Measurements from ENCODE around the gene JPT2. TPM values are rescaled to one million over a fixed set of nuclear protein-coding genes. Genes with fewer than 3 reads are reported as not detected.

Gene JPT2
- total and polyA plus RNA-seq, 4 experiments from 2014 or later, result 4.8 to 43.1 (median 24.4) TPM

GRCh38 chr16:1674306-1674705, 3.8 kb upstream of the JPT2 start:
- H3K36me3 Mint-ChIP-seq, result peaks cover 29 to 62% of the 10 kb centered on the region in 2 donors
- no peak overlapping the region for H3K27ac ChIP-seq (ENCODE audit: low read depth, low read length)
- no peak overlapping the region for H3K27ac Mint-ChIP-seq
- H3K4me1 Mint-ChIP-seq, result peaks cover 5 to 23% (median 15%) of the 10 kb centered on the region in 4 donors
- intact Hi-C loops (cut with micrococcal nuclease), result no loop called here
- H3K27me3 Mint-ChIP-seq, result no peaks in the 10 kb centered on the region
- H3K4me1 ChIP-seq (ENCODE audit: insufficient read depth, low read length), result peaks cover 15% of the 10 kb centered on the region
- no peaks in the 10 kb centered on the region for H3K9me3 ChIP-seq (ENCODE audit: control insufficient read depth in 1 of 2, low read length in 2 of 2)
- ChIA-PET CTCF (ENCODE audit: partially characterized antibody) (no interaction called here), POLR2A (ENCODE audit: partially characterized antibody) (interaction anchor here (0.6 to 4.9 kb wide), 3 partner anchors 31 to 1207 kb away, joined by 3 to 75 read pairs (median 4); partner anchors contain the start of gene MAPK8IP3)
- H3K4me3 Mint-ChIP-seq, result no peak overlapping the region
- H3K36me3 ChIP-seq (ENCODE audit: insufficient read depth, low read length), result peaks cover 33% of the 10 kb centered on the region
- H3K4me3 ChIP-seq (ENCODE audit: low read length in 2 of 2), result no peak overlapping the region
- no peak for DNase-seq
- no peaks in the 10 kb centered on the region for H3K27me3 ChIP-seq (ENCODE audit: insufficient read depth, low read length)
- H3K9me3 Mint-ChIP-seq, result peaks cover 0 to 2% (median 0%) of the 10 kb centered on the region in 8 donors

DNA sequence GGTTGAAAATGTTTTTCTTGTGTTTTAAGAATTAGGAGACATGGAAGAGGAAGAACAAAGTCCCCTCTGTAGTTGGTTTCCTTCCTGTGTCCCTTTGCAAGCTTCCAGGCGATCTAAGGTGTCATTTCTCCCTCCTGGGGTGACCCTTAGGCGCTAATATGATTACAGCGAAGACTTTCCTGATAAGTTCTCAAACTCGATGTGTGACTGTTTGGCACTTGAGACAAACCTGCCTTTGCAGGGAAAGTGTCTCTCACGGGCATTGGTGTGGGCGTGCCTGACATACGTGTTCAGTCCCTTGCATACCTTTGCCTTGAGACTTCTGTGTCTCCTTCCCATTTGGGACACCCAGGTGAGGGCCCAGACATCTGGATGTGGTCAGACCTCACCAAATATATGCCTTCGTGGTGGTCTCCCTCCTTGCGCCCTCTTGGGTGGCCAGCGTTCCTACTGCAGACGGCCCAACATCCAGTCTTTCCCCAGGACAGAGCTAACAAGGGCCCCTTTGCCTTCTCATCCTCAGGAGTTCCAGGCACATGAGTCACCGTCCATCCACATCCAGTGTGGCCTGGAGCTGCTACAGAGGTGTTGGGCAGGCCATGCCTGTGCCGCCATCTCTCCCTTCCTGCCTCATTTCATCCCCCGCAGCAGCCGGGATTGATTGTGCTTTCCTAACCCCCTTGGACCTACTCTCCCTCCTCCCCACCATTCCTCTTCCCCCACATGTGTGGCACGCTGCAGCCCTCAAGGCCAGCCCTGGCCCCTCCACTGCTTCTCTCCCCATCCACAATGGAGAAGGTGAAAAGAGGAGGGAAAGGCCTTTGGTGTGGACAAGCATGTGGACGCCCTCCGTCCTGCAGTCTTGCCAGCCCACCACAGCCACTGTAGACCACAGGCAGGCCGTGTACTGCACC, 3.1 kb upstream of the JPT2 start:
- no peaks in the 10 kb centered on the region for H3K27me3 ChIP-seq (ENCODE audit: insufficient read depth, low read length)
- H3K9me3 ChIP-seq (ENCODE audit: control insufficient read depth in 1 of 2, low read length in 2 of 2), result no peaks in the 10 kb centered on the region
- CTCF ChIA-PET (ENCODE audit: partially characterized antibody), result interaction anchor here (3.4 kb wide), 1 partner anchor 31 kb away, joined by 23 read pairs; the partner anchor contains the start of gene MAPK8IP3
- no peaks in the 10 kb centered on the region for H3K27me3 Mint-ChIP-seq
- H3K36me3 ChIP-seq (ENCODE audit: insufficient read depth, low read length), result peaks cover 27% of the 10 kb centered on the region
- no peak overlapping the region for H3K27ac ChIP-seq (ENCODE audit: low read depth, low read length)
- peaks cover 7 to 30% (median 17%) of the 10 kb centered on the region in 4 donors for H3K4me1 Mint-ChIP-seq
- H3K27ac Mint-ChIP-seq, result peak overlapping the region in 1 of 7 donors; percentile 22
- DNase-seq, result no peak
- H3K36me3 Mint-ChIP-seq, result peaks cover 29 to 55% of the 10 kb centered on the region in 2 donors
- H3K4me1 ChIP-seq (ENCODE audit: insufficient read depth, low read length), result peaks cover 22% of the 10 kb centered on the region
- intact Hi-C loops (cut with micrococcal nuclease), result no loop called here
- POLR2A ChIA-PET (ENCODE audit: partially characterized antibody), result interaction anchor here (0.5 to 4.9 kb wide), 3 partner anchors 19 to 1207 kb away, joined by 3 to 75 read pairs (median 4); partner anchors contain the start of gene MAPK8IP3
- no peak overlapping the region for H3K4me3 ChIP-seq (ENCODE audit: low read length in 2 of 2)
- no peak overlapping the region for H3K4me3 Mint-ChIP-seq
- H3K9me3 Mint-ChIP-seq, result peaks cover 0 to 2% (median 0%) of the 10 kb centered on the region in 8 donors

GRCh38 chr16:1676661-1677060, 1.4 kb upstream of the JPT2 start:
- ChIA-PET CTCF (ENCODE audit: partially characterized antibody) (interaction anchor here (1.6 to 3.4 kb wide), 2 partner anchors 29 to 47 kb away, joined by 5 to 23 read pairs; partner anchors contain the start of gene MAPK8IP3), POLR2A (ENCODE audit: partially characterized antibody) (interaction anchor here (2.3 to 4.9 kb wide), 2 partner anchors 29 to 106 kb away, joined by 16 to 75 read pairs; partner anchors contain the start of genes MAPK8IP3, NUBP2 and SPSB3)
- Mint-ChIP-seq H3K27ac (peak overlapping the region in 4 of 7 donors; percentile 41 to 86 (median 76)), H3K36me3 (peaks cover 19 to 46% of the 10 kb centered on the region in 2 donors), H3K4me1 (peaks cover 12 to 44% (median 28%) of the 10 kb centered on the region in 4 donors), H3K4me3 (peak overlapping the region in 5 of 8 donors; percentile 2 to 74 (median 65)), H3K27me3 (no peaks in the 10 kb centered on the region), H3K9me3 (peaks cover 0 to 2% (median 0%) of the 10 kb centered on the region in 8 donors)
- H3K27ac ChIP-seq (ENCODE audit: low read depth, low read length), result no peak overlapping the region
- H3K27me3 ChIP-seq (ENCODE audit: insufficient read depth, low read length), result no peaks in the 10 kb centered on the region
- H3K4me1 ChIP-seq (ENCODE audit: insufficient read depth, low read length), result peaks cover 28% of the 10 kb centered on the region
- intact Hi-C loops (cut with micrococcal nuclease), result no loop called here
- no peak overlapping the region for H3K4me3 ChIP-seq (ENCODE audit: low read length in 2 of 2)
- no peak for DNase-seq
- H3K9me3 ChIP-seq (ENCODE audit: control insufficient read depth in 1 of 2, low read length in 2 of 2), result no peaks in the 10 kb centered on the region
- peaks cover 22% of the 10 kb centered on the region for H3K36me3 ChIP-seq (ENCODE audit: insufficient read depth, low read length)

DNA sequence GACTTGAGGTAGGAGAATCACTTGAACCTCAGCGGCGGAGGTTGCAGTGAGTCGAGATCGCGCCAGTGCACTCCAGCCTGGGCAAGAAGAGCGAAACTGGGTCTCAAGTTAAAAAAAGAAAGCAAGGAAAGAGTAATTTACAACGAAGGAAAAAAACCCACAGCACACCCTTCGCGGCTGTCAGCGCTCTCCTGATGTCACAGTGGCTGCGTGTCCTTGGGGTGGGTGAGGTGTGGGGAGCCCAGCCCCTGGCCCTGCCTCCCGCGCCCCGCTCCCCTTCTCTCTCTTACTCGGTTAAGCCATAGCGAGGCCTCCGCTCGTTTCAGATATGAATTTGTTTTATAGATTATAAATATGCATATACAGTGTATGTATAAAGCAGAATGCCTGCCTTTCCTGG, 740 bp upstream of the JPT2 start:
- peak overlapping the region; percentile 46 to 85 (median 75) for H3K27ac Mint-ChIP-seq
- no peaks in the 10 kb centered on the region for H3K27me3 ChIP-seq (ENCODE audit: insufficient read depth, low read length)
- no peaks in the 10 kb centered on the region for H3K27me3 Mint-ChIP-seq
- H3K9me3 ChIP-seq (ENCODE audit: control insufficient read depth in 1 of 2, low read length in 2 of 2), result no peaks in the 10 kb centered on the region
- H3K27ac ChIP-seq (ENCODE audit: low read depth, low read length), result no peak overlapping the region
- H3K4me3 Mint-ChIP-seq, result peak overlapping the region in 6 of 8 donors; percentile 41 to 74 (median 66)
- H3K36me3 Mint-ChIP-seq, result peaks cover 12 to 44% of the 10 kb centered on the region in 2 donors
- POLR2A ChIA-PET (ENCODE audit: partially characterized antibody), result interaction anchor here (0.6 to 4.9 kb wide), 17 partner anchors 9 to 287 kb away, joined by 3 to 75 read pairs (median 5); partner anchors contain the start of genes CRAMP1, IFT140, MAPK8IP3 and NUBP2
- CTCF ChIA-PET (ENCODE audit: partially characterized antibody), result interaction anchor here (1.0 to 3.4 kb wide), 3 partner anchors 29 to 313 kb away, joined by 4 to 23 read pairs (median 5); partner anchors contain the start of gene MAPK8IP3
- H3K36me3 ChIP-seq (ENCODE audit: insufficient read depth, low read length), result peaks cover 22% of the 10 kb centered on the region
- no peak overlapping the region for H3K4me3 ChIP-seq (ENCODE audit: low read length in 2 of 2)
- H3K4me1 Mint-ChIP-seq, result peaks cover 13 to 49% (median 29%) of the 10 kb centered on the region in 4 donors
- DNase-seq, result peak in 3 of 5 donors; percentile 3 to 20 (median 16)
- intact Hi-C loops (cut with micrococcal nuclease), result no loop called here
- H3K4me1 ChIP-seq (ENCODE audit: insufficient read depth, low read length), result peaks cover 28% of the 10 kb centered on the region
- peaks cover 0 to 2% (median 0%) of the 10 kb centered on the region in 8 donors for H3K9me3 Mint-ChIP-seq

GRCh38 chr16:1678500-1679098, 520 bp downstream of the JPT2 start:
- H3K27ac Mint-ChIP-seq, result peak overlapping the region; percentile 69 to 95 (median 86)
- no peaks in the 10 kb centered on the region for H3K27me3 Mint-ChIP-seq
- ChIA-PET CTCF (ENCODE audit: partially characterized antibody) (interaction anchor here (1.0 to 3.4 kb wide), 2 partner anchors 27 to 45 kb away, joined by 4 to 23 read pairs; partner anchors contain the start of gene MAPK8IP3), POLR2A (ENCODE audit: partially characterized antibody) (interaction anchor here (0.6 to 4.9 kb wide), 18 partner anchors 11 to 286 kb away, joined by 3 to 75 read pairs (median 5); partner anchors contain the start of genes CRAMP1, EME2, IFT140 and MAPK8IP3)
- H3K4me1 ChIP-seq (ENCODE audit: insufficient read depth, low read length), result peaks cover 28% of the 10 kb centered on the region
- peaks cover 0 to 33% of the 10 kb centered on the region in 2 donors for H3K36me3 Mint-ChIP-seq
- H3K4me3 ChIP-seq (ENCODE audit: low read length in 2 of 2), result peak overlapping the region; percentile 46 to 73
- peak overlapping the region; percentile 86 to 94 (median 90) for H3K4me3 Mint-ChIP-seq
- intact Hi-C loops (cut with micrococcal nuclease), result loop anchor here (1.0 kb wide), 4 partner anchors 28 to 368 kb away; partner anchors contain the start of genes CLCN7, CRAMP1, IFT140 and MAPK8IP3
- H3K9me3 ChIP-seq (ENCODE audit: control insufficient read depth in 1 of 2, low read length in 2 of 2), result no peaks in the 10 kb centered on the region
- no peaks in the 10 kb centered on the region for H3K27me3 ChIP-seq (ENCODE audit: insufficient read depth, low read length)
- H3K4me1 Mint-ChIP-seq, result peaks cover 12 to 48% (median 29%) of the 10 kb centered on the region in 4 donors
- peaks cover 24% of the 10 kb centered on the region for H3K36me3 ChIP-seq (ENCODE audit: insufficient read depth, low read length)
- peak overlapping the region; percentile 70 for H3K27ac ChIP-seq (ENCODE audit: low read depth, low read length)
- peaks cover 0 to 2% (median 0%) of the 10 kb centered on the region in 8 donors for H3K9me3 Mint-ChIP-seq
- DNase-seq, result peak in 4 of 5 donors; percentile 32 to 64 (median 45)

- Mint-ChIP-seq H3K27me3 (no peaks in the 10 kb centered on the region), H3K4me3 (peak overlapping the region in 5 of 8 donors; percentile 33 to 52 (median 36)), H3K9me3 (peaks cover 0 to 2% (median 0%) of the 10 kb centered on the region in 8 donors), H3K27ac (peak overlapping the region in 1 of 7 donors; percentile 24), H3K36me3 (peaks cover 0 to 19% of the 10 kb centered on the region in 2 donors), H3K4me1 (peaks cover 15 to 51% (median 32%) of the 10 kb centered on the region in 4 donors)
- H3K36me3 ChIP-seq (ENCODE audit: insufficient read depth, low read length), result peaks cover 24% of the 10 kb centered on the region
- intact Hi-C loops (cut with micrococcal nuclease), result no loop called here
- ChIA-PET CTCF (ENCODE audit: partially characterized antibody) (interaction anchor here (0.9 kb wide), 1 partner anchor 25 kb away, joined by 5 read pairs; the partner anchor contains the start of gene MAPK8IP3), POLR2A (ENCODE audit: partially characterized antibody) (no interaction called here)
- peaks cover 28% of the 10 kb centered on the region for H3K4me1 ChIP-seq (ENCODE audit: insufficient read depth, low read length)
- no peak for DNase-seq
- no peaks in the 10 kb centered on the region for H3K9me3 ChIP-seq (ENCODE audit: control insufficient read depth in 1 of 2, low read length in 2 of 2)
- no peak overlapping the region for H3K27ac ChIP-seq (ENCODE audit: low read depth, low read length)
- no peak overlapping the region for H3K4me3 ChIP-seq (ENCODE audit: low read length in 2 of 2)
- H3K27me3 ChIP-seq (ENCODE audit: insufficient read depth, low read length), result no peaks in the 10 kb centered on the region
These were observed 2.3 kb downstream of the JPT2 start for GRCh38 chr16:1680361-1680760.

All from CD4-positive, alpha-beta memory T cell (primary cell).